Liver (tissue), 3 donors: ENCODE results near the gene ATPAF1.

Source experiments
- ATF3 ChIP-seq: IDR thresholded peaks from 2 replicates; pipeline ENCODE4 v1.6.1; 2016; ENCODE audit warnings: antibody characterized with exemption
- CTCF ChIP-seq: fragments of 150-350 bp; IDR thresholded peaks from 2 replicates; pipeline ENCODE4 v1.5.1; 2017; ENCODE audit warnings: improper control_type of control experiment, low read depth, low read length; ENCODE audit not compliant: missing input control
- EGR1 ChIP-seq, 2 donors: IDR thresholded peaks; 2 replicates each; pipeline ENCODE4 v1.6.1; 2016 to 2018; ENCODE audit warnings: antibody characterized with exemption in 2 of 2, low read depth in 2 of 2
- FOXA2 ChIP-seq: IDR thresholded peaks from 2 replicates; pipeline ENCODE4 v1.6.1; 2016; ENCODE audit warnings: antibody characterized with exemption
- GABPA ChIP-seq, 2 donors: IDR thresholded peaks in 1 of 2; conservative IDR thresholded peaks in 1 of 2; 2 replicates each; pipeline ENCODE4 v1.6.1; 2016; ENCODE audit warnings: antibody characterized with exemption in 2 of 2, mild to moderate bottlenecking in 1 of 2, moderate library complexity in 1 of 2
- JUND ChIP-seq, 2 donors: IDR thresholded peaks; 2 replicates each; pipeline ENCODE4 v1.6.1; 2016; ENCODE audit warnings: antibody characterized with exemption in 2 of 2
- MAX ChIP-seq: IDR thresholded peaks from 2 replicates; pipeline ENCODE4 v1.6.1; 2016; ENCODE audit warnings: antibody characterized with exemption
- RAD21 ChIP-seq, 2 donors: IDR thresholded peaks; 2 replicates each; pipeline ENCODE4 v1.6.1; 2016; ENCODE audit warnings: antibody characterized with exemption in 2 of 2, mild to moderate bottlenecking in 2 of 2
- REST ChIP-seq: IDR thresholded peaks from 2 replicates; pipeline ENCODE4 v1.6.1; 2016; ENCODE audit warnings: antibody characterized with exemption, mild to moderate bottlenecking
- RXRA ChIP-seq, 2 donors: IDR thresholded peaks; 2 replicates each; pipeline ENCODE4 v1.6.1; 2017 to 2018; ENCODE audit warnings: antibody characterized with exemption in 2 of 2, mild to moderate bottlenecking in 1 of 2
- SP1 ChIP-seq: IDR thresholded peaks from 2 replicates; pipeline ENCODE4 v1.6.1; 2018; ENCODE audit warnings: antibody characterized with exemption, mild to moderate bottlenecking
- TAF1 ChIP-seq: conservative IDR thresholded peaks from 2 replicates; pipeline ENCODE4 v1.6.1; 2016; ENCODE audit warnings: antibody characterized with exemption, mild to moderate bottlenecking
- YY1 ChIP-seq: IDR thresholded peaks from 2 replicates; pipeline ENCODE4 v1.6.1; 2016; ENCODE audit warnings: antibody characterized with exemption, mild to moderate bottlenecking
- donor health status: healthy.
- donor health status: healthy.

- TF ChIP-seq CTCF (no peak), SP1 (no peak), MAX (no peak), TAF1 (no peak), YY1 (no peak), RXRA (IDR thresholded peaks at IDR 0.05) (no peak), JUND (IDR thresholded peaks at IDR 0.05) (no peak), REST (no peak), ATF3 (no peak), GABPA (IDR thresholded peaks at IDR 0.05 in 1 of 2, conservative IDR thresholded peaks at IDR 0.05 in 1 of 2) (no peak), RAD21 (IDR thresholded peaks at IDR 0.05) (no peak), EGR1 (IDR thresholded peaks at IDR 0.05; ENCODE audit: low read depth in 2 of 2) (no peak), FOXA2 (no peak)
These were observed 2.0 kb upstream of the ATPAF1 start for GRCh38 chr1:46670134-46670533.
